B cell (primary cell): ENCODE data around the gene TTC21A.

ENCODE experiments used
- CTCF ChIP-seq: fragments of 200-600 bp; IDR thresholded peaks from one replicate; pipeline ENCODE4 v1.8.0; 2022; ENCODE audit warnings: antibody characterized with exemption, mild to moderate bottlenecking
- EZH2 ChIP-seq: IDR thresholded peaks from 2 replicates; pipeline ENCODE4 v1.6.1; 2012; ENCODE audit warnings: borderline replicate concordance, low read depth, mild to moderate bottlenecking, moderate library complexity, low read length; ENCODE audit not compliant: insufficient read depth, poor library complexity, severe bottlenecking

- TF ChIP-seq EZH2 = no peak
- peak; percentile 71 for TF ChIP-seq CTCF
Measured at GRCh38 chr3:39101022-39101689, 6.3 kb upstream of the TTC21A start.
